Activated CD4-positive, alpha-beta T cell treated with anti-CD3 and anti-CD28 coated beads for 36 hours (primary cell): Measurements from ENCODE around the gene COMT. TPM values are rescaled to one million over a fixed set of nuclear protein-coding genes. Genes with fewer than 3 reads are reported as not detected.

Experiments
- ATAC-seq: fragments of 200-7000 bp; cut with Tn5 transposase; one replicate; pipeline ENCODE4 v1.10.0; 2021; ENCODE audit warnings: mild to moderate bottlenecking, moderate library complexity
- CTCF ChIA-PET: fragments of 350-600 bp; sonication (Branson Sonifier 250); formaldehyde crosslinking; loops from one replicate; lab custom pipeline; 2021; ENCODE audit warnings: antibody characterized with exemption; lab: Charles Lee
- POLR2A ChIA-PET: fragments of 350-600 bp; sonication (Branson Sonifier 250); formaldehyde crosslinking; loops from one replicate; lab custom pipeline; 2021; ENCODE audit warnings: antibody characterized with exemption, inconsistent platforms; lab: Charles Lee
- DNase-seq: peaks from one replicate; pipeline ENCODE4 v3.0.0-alpha.2; 2020
- H3K27ac Mint-ChIP-seq: one replicate; pipeline ENCODE4 v1.8.0; 2021; ENCODE audit warnings: mixed read lengths
- H3K27me3 Mint-ChIP-seq: one replicate; pipeline ENCODE4 v1.8.0; 2021; ENCODE audit warnings: mixed read lengths
- H3K36me3 Mint-ChIP-seq: one replicate; pipeline ENCODE4 v1.8.0; 2021; ENCODE audit warnings: low read depth, mixed read lengths
- H3K4me1 Mint-ChIP-seq: one replicate; pipeline ENCODE4 v1.8.0; 2021; ENCODE audit warnings: mixed read lengths
- H3K4me3 Mint-ChIP-seq: one replicate; pipeline ENCODE4 v1.8.0; 2021; ENCODE audit warnings: mild to moderate bottlenecking, moderate library complexity, mixed read lengths
- H3K9me3 Mint-ChIP-seq: one replicate; pipeline ENCODE4 v1.8.0; 2021; ENCODE audit warnings: low read depth, mixed read lengths
- intact Hi-C, 2 experiments: fragments of 100-400 bp; cut with DNase I in 1 of 2; cut with micrococcal nuclease in 1 of 2; formaldehyde crosslinking; loops; one replicate each; pipeline versions ENCODE4 v1.14.2 to v1.15.1; 2022 to 2024; cut with DNase I, micrococcal nuclease
- total RNA-seq, 2 experiments: library from RNA; stranded (reverse); gene quantifications; one replicate each; pipeline ENCODE4 v1.2.3, GENCODE V29; 2021

The COMT gene
- total RNA-seq, 2 experiments from 2014 or later, result 63.5 to 78.5 TPM

- no peak overlapping the region for H3K27ac Mint-ChIP-seq
- CTCF ChIA-PET, result no interaction called here
- intact Hi-C loops, result loop anchor here (10.0 kb wide), 2 partner anchors 315 to 475 kb away; no protein-coding TSS in a partner anchor
- H3K27me3 Mint-ChIP-seq, result no peaks in the 10 kb centered on the region
- no peak for DNase-seq
- H3K9me3 Mint-ChIP-seq, result no peaks in the 10 kb centered on the region
- no peak overlapping the region for H3K4me3 Mint-ChIP-seq
- POLR2A ChIA-PET, result no interaction called here
- ATAC-seq, result no peak
- H3K4me1 Mint-ChIP-seq, result peaks cover 4% of the 10 kb centered on the region
- peaks cover 1% of the 10 kb centered on the region for H3K36me3 Mint-ChIP-seq
These were observed 38.3 kb downstream of the COMT start for GRCh38 chr22:19979712-19980493.

- H3K27ac Mint-ChIP-seq, result no peak overlapping the region
- POLR2A ChIA-PET, result no interaction called here
- DNase-seq, result no peak
- H3K4me3 Mint-ChIP-seq, result no peak overlapping the region
- H3K27me3 Mint-ChIP-seq, result no peaks in the 10 kb centered on the region
- no peak for ATAC-seq
- no peaks in the 10 kb centered on the region for H3K9me3 Mint-ChIP-seq
- CTCF ChIA-PET, result no interaction called here
- intact Hi-C loops, result loop anchor here in 1 of 2 experiments (10.0 kb wide), 1 partner anchor 474 kb away; no protein-coding TSS in a partner anchor
- peaks cover 1% of the 10 kb centered on the region for H3K36me3 Mint-ChIP-seq
- H3K4me1 Mint-ChIP-seq, result no peaks in the 10 kb centered on the region
These were observed 39.2 kb downstream of the COMT start for GRCh38 chr22:19980766-19981165.

GRCh38 chr22:19981171-19981960 is 39.8 kb downstream of the COMT start:
- Mint-ChIP-seq H3K27ac (no peak overlapping the region), H3K27me3 (no peaks in the 10 kb centered on the region), H3K4me1 (no peaks in the 10 kb centered on the region), H3K4me3 (no peak overlapping the region), H3K9me3 (no peaks in the 10 kb centered on the region), H3K36me3 (peaks cover 1% of the 10 kb centered on the region)
- DNase-seq (no peak), ATAC-seq (no peak)
- ChIA-PET CTCF (no interaction called here), POLR2A (no interaction called here)
- intact Hi-C loops, result loop anchor here in 1 of 2 experiments (10.0 kb wide), 1 partner anchor 473 kb away; no protein-coding TSS in a partner anchor

GRCh38 chr22:19981961-19982920 is 40.7 kb downstream of the COMT start:
- intact Hi-C loops, result loop anchor here in 1 of 2 experiments (10.0 kb wide), 1 partner anchor 473 kb away; no protein-coding TSS in a partner anchor
- H3K27ac Mint-ChIP-seq, result no peak overlapping the region
- H3K36me3 Mint-ChIP-seq, result peaks cover 1% of the 10 kb centered on the region
- H3K4me1 Mint-ChIP-seq, result no peaks in the 10 kb centered on the region
- H3K4me3 Mint-ChIP-seq, result no peak overlapping the region
- H3K9me3 Mint-ChIP-seq, result no peaks in the 10 kb centered on the region
- ATAC-seq, result no peak
- CTCF ChIA-PET, result interaction anchor here (0.6 kb wide), 1 partner anchor 39 kb away, joined by 3 read pairs; no protein-coding TSS in a partner anchor
- DNase-seq, result no peak
- POLR2A ChIA-PET, result no interaction called here
- H3K27me3 Mint-ChIP-seq, result no peaks in the 10 kb centered on the region

- H3K4me3 Mint-ChIP-seq, result no peak overlapping the region
- no peaks in the 10 kb centered on the region for H3K27me3 Mint-ChIP-seq
- peaks cover 1% of the 10 kb centered on the region for H3K36me3 Mint-ChIP-seq
- no peak overlapping the region for H3K27ac Mint-ChIP-seq
- no peak for ATAC-seq
- no peaks in the 10 kb centered on the region for H3K9me3 Mint-ChIP-seq
- no peaks in the 10 kb centered on the region for H3K4me1 Mint-ChIP-seq
- ChIA-PET POLR2A (no interaction called here), CTCF (interaction anchor here (0.6 kb wide), 1 partner anchor 39 kb away, joined by 3 read pairs; no protein-coding TSS in a partner anchor)
- no peak for DNase-seq
- intact Hi-C loops, result loop anchor here in 1 of 2 experiments (10.0 kb wide), 1 partner anchor 472 kb away; no protein-coding TSS in a partner anchor
These were observed 41.5 kb downstream of the COMT start for GRCh38 chr22:19982991-19983578.

- Mint-ChIP-seq H3K27ac (no peak overlapping the region), H3K4me3 (no peak overlapping the region), H3K9me3 (no peaks in the 10 kb centered on the region), H3K36me3 (peaks cover 1% of the 10 kb centered on the region), H3K27me3 (no peaks in the 10 kb centered on the region), H3K4me1 (no peaks in the 10 kb centered on the region)
- ATAC-seq (no peak), DNase-seq (no peak)
- ChIA-PET CTCF (interaction anchor here (0.7 kb wide), 1 partner anchor 31 kb away, joined by 3 read pairs; no protein-coding TSS in a partner anchor), POLR2A (no interaction called here)
- intact Hi-C loops, result loop anchor here in 1 of 2 experiments (10.0 kb wide), 1 partner anchor 471 kb away; no protein-coding TSS in a partner anchor
These were observed 42.2 kb downstream of the COMT start for GRCh38 chr22:19983741-19984140.

GRCh38 chr22:19984201-19984753 is 42.7 kb downstream of the COMT start:
- Mint-ChIP-seq H3K9me3 (no peaks in the 10 kb centered on the region), H3K4me3 (no peak overlapping the region), H3K27me3 (no peaks in the 10 kb centered on the region), H3K27ac (no peak overlapping the region), H3K4me1 (no peaks in the 10 kb centered on the region), H3K36me3 (peaks cover 1% of the 10 kb centered on the region)
- POLR2A ChIA-PET, result no interaction called here
- intact Hi-C loops, result loop anchor here in 1 of 2 experiments (10.0 kb wide), 1 partner anchor 471 kb away; no protein-coding TSS in a partner anchor
- DNase-seq, result peak; percentile 50
- ATAC-seq, result peak; percentile 47
- CTCF ChIA-PET, result interaction anchor here (0.7 kb wide), 2 partner anchors 13 to 32 kb away, joined by 3 read pairs; no protein-coding TSS in a partner anchor

- Mint-ChIP-seq H3K4me3 (no peak overlapping the region), H3K36me3 (peaks cover 1% of the 10 kb centered on the region), H3K27ac (no peak overlapping the region), H3K9me3 (no peaks in the 10 kb centered on the region), H3K4me1 (no peaks in the 10 kb centered on the region), H3K27me3 (no peaks in the 10 kb centered on the region)
- ChIA-PET CTCF (interaction anchor here (0.7 to 1.8 kb wide), 2 partner anchors 14 to 15 kb away, joined by 3 to 4 read pairs; no protein-coding TSS in a partner anchor), POLR2A (no interaction called here)
- intact Hi-C loops, result loop anchor here in 1 of 2 experiments (10.0 kb wide), 1 partner anchor 470 kb away; no protein-coding TSS in a partner anchor
- DNase-seq, result no peak
- no peak for ATAC-seq
These were observed 43.6 kb downstream of the COMT start for GRCh38 chr22:19984851-19985811.

GRCh38 chr22:19986011-19986409 is 44.4 kb downstream of the COMT start:
- H3K9me3 Mint-ChIP-seq, result no peaks in the 10 kb centered on the region
- no peak overlapping the region for H3K4me3 Mint-ChIP-seq
- H3K27ac Mint-ChIP-seq, result no peak overlapping the region
- ChIA-PET CTCF (interaction anchor here (0.6 to 1.8 kb wide), 4 partner anchors 16 to 355 kb away, joined by 3 to 4 read pairs (median 3); no protein-coding TSS in a partner anchor), POLR2A (no interaction called here)
- no peak for DNase-seq
- no peak for ATAC-seq
- no peaks in the 10 kb centered on the region for H3K27me3 Mint-ChIP-seq
- intact Hi-C loops, result loop anchor here in 1 of 2 experiments (10.0 kb wide), 1 partner anchor 469 kb away; no protein-coding TSS in a partner anchor
- H3K36me3 Mint-ChIP-seq, result no peaks in the 10 kb centered on the region
- no peaks in the 10 kb centered on the region for H3K4me1 Mint-ChIP-seq
